Gastrocnemius medialis (tissue), 4 donors: ENCODE measurements around the gene AKAP12. TPM values are rescaled to one million over a fixed set of nuclear protein-coding genes. Genes with fewer than 3 reads are reported as not detected.
A peak's percentile ranks its signal among the peaks of the same experiment; 100 is the strongest.
"Not testable (repeated sequence)": the region's sequence is repeated elsewhere in the genome, so short reads cannot be mapped to it uniquely, and the experiment has no call there.

Experiments used
- ATAC-seq, 2 donors: fragments of 150-250 bp; one replicate each; pipeline ENCODE4 v1.9.1; 2016
- DNase-seq, 2 donors: peaks; one replicate each; pipeline ENCODE4 v3.0.0-alpha.2; 2019
- H3K27ac ChIP-seq, 4 donors: fragments of 200-600 bp; sonication (generic); 1 replicate in 1 of 4; 2 replicates in 3 of 4; pipeline ENCODE4 v1.5.1; 2016 to 2018; ENCODE audit warnings: mild to moderate bottlenecking in 2 of 4, moderate library complexity in 1 of 4
- H3K27me3 ChIP-seq, 3 donors: fragments of 200-600 bp; sonication (generic) in 2 of 3; 1 replicate in 1 of 3; 2 replicates in 2 of 3; pipeline versions ENCODE4 v1.5.1 to v1.6.0; 2016 to 2019; ENCODE audit warnings: mild to moderate bottlenecking in 1 of 3, moderate library complexity in 1 of 3
- H3K36me3 ChIP-seq, 2 donors: fragments of 200-600 bp; sonication (generic) in 1 of 2; one replicate each; pipeline ENCODE4 v1.5.1; 2017 to 2018
- H3K4me1 ChIP-seq, 2 donors: fragments of 200-600 bp; sonication (generic) in 1 of 2; one replicate each; pipeline ENCODE4 v1.5.1; 2016 to 2017; ENCODE audit warnings: mild to moderate bottlenecking in 2 of 2
- H3K4me3 ChIP-seq, 4 donors: fragments of 200-600 bp; sonication (generic) in 3 of 4; 1 replicate in 1 of 4; 2 replicates in 3 of 4; pipeline ENCODE4 v1.5.1; 2016 to 2019; ENCODE audit warnings: mild to moderate bottlenecking in 2 of 4
- H3K9me3 ChIP-seq, 3 donors: fragments of 200-600 bp; sonication (generic) in 2 of 3; 1 replicate in 1 of 3; 2 replicates in 2 of 3; pipeline ENCODE4 v1.5.1; 2016 to 2019
- CTCF ChIP-seq, 5 experiments: fragments of 450-650 bp in 3 of 5; fragments of 200-600 bp in 2 of 5; sonication (generic) in 2 of 5; IDR thresholded peaks in 4 of 5; conservative IDR thresholded peaks in 1 of 5; 1 replicate in 4 of 5; 2 replicates in 1 of 5; pipeline ENCODE4 v1.5.1; 2016 to 2019; ENCODE audit warnings: antibody characterized with exemption in 5 of 5, mild to moderate bottlenecking in 3 of 5, moderate library complexity in 3 of 5
- POLR2A ChIP-seq, 2 donors: fragments of 450-650 bp; IDR thresholded peaks; one replicate each; pipeline ENCODE4 v1.6.1; 2017; ENCODE audit warnings: antibody characterized with exemption in 2 of 2, mild to moderate bottlenecking in 2 of 2, moderate library complexity in 2 of 2
- in situ Hi-C, 4 donors: fragments of 200-750 bp; cut with MboI; loops; one replicate each; pipeline versions ENCODE4 v1.15.0 to v1.8.0; 2017; ENCODE audit warnings: low sequenced_read_pairs in 4 of 4
- intact Hi-C: fragments of 100-400 bp; cut with DNase I; formaldehyde crosslinking; loops from one replicate; pipeline ENCODE4 v1.15.1; 2023; ENCODE audit warnings: low total_unique reads
- total RNA-seq, 4 donors: library from RNA; depleted of rRNA; stranded (reverse); fragments of >200 nt; gene quantifications; one replicate each; pipeline versions ENCODE4 v1.1.0 to v1.2.3, GENCODE V29; 2016

AKAP12 gene
- total RNA-seq, 4 donors from 2014 or later = 6.4 to 17.3 (median 9.8) TPM

DNA sequence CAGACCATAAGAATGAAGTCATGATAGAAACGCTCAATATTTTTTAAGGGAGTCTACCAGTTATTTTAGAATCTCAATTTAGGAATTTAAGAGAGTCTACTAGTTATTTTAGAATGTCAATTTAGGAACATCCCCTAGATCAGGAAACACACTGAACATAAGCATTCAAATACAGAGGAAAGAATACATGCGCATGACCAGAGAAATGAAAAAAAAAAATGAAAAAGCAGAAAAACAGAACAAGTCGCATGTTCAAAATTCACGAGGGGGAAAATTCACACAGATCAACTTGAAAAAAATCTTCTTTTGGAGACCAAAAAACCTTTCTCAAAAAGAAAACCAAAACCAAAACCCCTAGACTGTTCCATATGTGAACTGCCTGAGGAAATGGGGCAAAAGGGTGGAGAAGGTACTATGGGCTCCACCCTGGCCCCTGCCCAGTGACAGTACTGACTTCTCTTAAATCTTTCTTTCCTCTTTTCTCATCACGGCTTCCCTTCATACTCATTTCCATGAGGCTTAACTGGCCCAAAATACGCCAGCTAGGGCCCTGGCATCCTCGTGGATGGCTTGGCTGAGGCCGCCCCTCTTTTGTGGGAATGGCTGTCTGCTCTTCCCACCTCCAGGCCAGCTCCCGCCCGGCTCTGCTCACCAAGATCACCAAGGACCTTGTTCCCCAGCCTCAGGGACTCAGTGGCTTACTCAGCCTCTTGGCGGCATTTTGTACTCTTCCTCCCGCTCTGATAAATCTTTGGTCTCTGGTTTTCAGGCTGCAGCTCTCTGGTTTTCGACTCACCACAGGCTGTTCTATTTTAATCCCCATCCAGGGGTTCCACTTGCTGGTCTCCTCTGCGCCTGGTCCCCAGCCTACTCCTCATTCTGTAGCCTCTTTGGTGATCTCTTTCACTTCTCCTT, 140.4 kb downstream of the AKAP12 start:
- Histone ChIP-seq H3K4me3 (no peak overlapping the region), H3K27ac (peak overlapping the region in 2 of 4 donors; percentile 1 to 28), H3K36me3 (no peaks in the 10 kb centered on the region), H3K4me1 (peaks cover 0 to 12% of the 10 kb centered on the region in 2 donors), H3K9me3 (no peaks in the 10 kb centered on the region), H3K27me3 (no peaks in the 10 kb centered on the region)
- no peak for DNase-seq
- peak in 1 of 2 donors; percentile 53 for ATAC-seq
- intact Hi-C loops = no loop called here
- TF ChIP-seq POLR2A (IDR thresholded peaks at IDR 0.05) = no peak
- in situ Hi-C loops = no loop called here

- TF ChIP-seq CTCF (IDR thresholded peaks at IDR 0.05 in 4 of 5, conservative IDR thresholded peaks at IDR 0.05 in 1 of 5) (no peak), POLR2A (IDR thresholded peaks at IDR 0.05) (no peak)
- intact Hi-C loops = no loop called here
- H3K4me3 ChIP-seq = no peak overlapping the region
These were observed 141.1 kb downstream of the AKAP12 start for GRCh38 chr6:151380848-151381205.

DNA sequence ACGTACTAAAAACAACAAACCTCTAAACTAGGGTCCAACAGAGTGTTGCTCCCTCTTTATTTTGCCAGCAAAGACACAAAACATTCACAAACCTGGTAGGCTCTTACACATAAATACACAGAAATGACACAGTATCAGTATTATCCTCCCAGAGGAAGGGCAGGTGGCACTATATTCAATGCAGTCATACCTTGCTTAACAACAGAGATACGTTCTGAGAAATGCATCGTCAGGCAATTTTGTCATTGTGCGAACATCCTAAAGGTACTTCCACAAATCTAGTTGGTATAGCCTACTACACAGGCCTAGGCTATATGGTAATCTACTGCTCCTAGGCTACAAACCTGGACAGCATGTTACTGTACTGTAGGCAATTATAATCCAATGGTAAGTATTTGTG, 142.0 kb downstream of the AKAP12 start:
- TF ChIP-seq POLR2A (IDR thresholded peaks at IDR 0.05) (no peak), CTCF (IDR thresholded peaks at IDR 0.05 in 4 of 5, conservative IDR thresholded peaks at IDR 0.05 in 1 of 5) (no peak)

More at GRCh38 chr6:151380848-151381205, 141.1 kb downstream of the AKAP12 start:
- ATAC-seq (no peak), DNase-seq (no peak)
- in situ Hi-C loops = no loop called here
- Histone ChIP-seq H3K9me3 (no peaks in the 10 kb centered on the region), H3K27me3 (no peaks in the 10 kb centered on the region), H3K27ac (no peak overlapping the region), H3K4me1 (peaks cover 0 to 8% of the 10 kb centered on the region in 2 donors), H3K36me3 (no peaks in the 10 kb centered on the region)

GRCh38 chr6:151382631-151383030, 142.9 kb downstream of the AKAP12 start:
- H3K27me3 ChIP-seq, H3K9me3 ChIP-seq, ATAC-seq, DNase-seq, H3K4me3 ChIP-seq, H3K36me3 ChIP-seq, H3K4me1 ChIP-seq, intact Hi-C loops, H3K27ac ChIP-seq, in situ Hi-C loops: not testable (repeated sequence)

More for the DNA sequence above, 142.0 kb downstream of the AKAP12 start:
- no peak overlapping the region for H3K4me3 ChIP-seq
- ATAC-seq = no peak
- intact Hi-C loops (no loop called here), in situ Hi-C loops (no loop called here)
- no peaks in the 10 kb centered on the region for H3K9me3 ChIP-seq
- no peak for DNase-seq
- no peaks in the 10 kb centered on the region for H3K36me3 ChIP-seq
- H3K27ac ChIP-seq = no peak overlapping the region
- no peaks in the 10 kb centered on the region for H3K27me3 ChIP-seq
- peaks cover under 1 to 2% of the 10 kb centered on the region in 2 donors for H3K4me1 ChIP-seq

- Histone ChIP-seq H3K4me1 (peaks cover 18 to 23% of the 10 kb centered on the region in 2 donors), H3K27ac (no peak overlapping the region), H3K4me3 (no peak overlapping the region), H3K9me3 (no peaks in the 10 kb centered on the region), H3K36me3 (no peaks in the 10 kb centered on the region), H3K27me3 (no peaks in the 10 kb centered on the region)
- intact Hi-C loops = no loop called here
- in situ Hi-C loops = no loop called here
- TF ChIP-seq CTCF (IDR thresholded peaks at IDR 0.05 in 4 of 5, conservative IDR thresholded peaks at IDR 0.05 in 1 of 5) = no peak
- TF ChIP-seq POLR2A (IDR thresholded peaks at IDR 0.05) = no peak
- ATAC-seq (no peak), DNase-seq (no peak)
These were observed 144.4 kb downstream of the AKAP12 start for GRCh38 chr6:151384151-151384550.
